HepG2 (cell line): Measurements from ENCODE around the gene ZFPM1. TPM values are rescaled to one million over a fixed set of nuclear protein-coding genes. Genes with fewer than 3 reads are reported as not detected.

ENCODE experiments used
- ATAC-seq: fragments of 200-7000 bp; cut with Tn5 transposase; 3 replicates; pipeline ENCODE4 v1.9.1; 2020; ENCODE audit warnings: mild to moderate bottlenecking, moderate library complexity
- BruUV-seq: library from RNA; stranded (reverse); fragments of 400-500 nt; replicated peaks from 2 replicates; lab custom pipeline; 2021; lab: Mats Ljungman, UMichigan
- CTCF ChIA-PET: fragments of 300-600 bp; formaldehyde crosslinking; extraction: SDS; loops from one replicate; lab custom pipeline; 2021; ENCODE audit warnings: low total read pairs, inconsistent platforms, low intra/inter-chr PET ratio; lab: Yijun Ruan, JAX
- POLR2A ChIA-PET: fragments of 350-600 bp; sonication (Branson Sonifier 250); formaldehyde crosslinking; loops from one replicate; lab custom pipeline; 2020; ENCODE audit warnings: antibody characterized with exemption, inconsistent platforms; lab: Yijun Ruan, JAX
- DNase-seq: peaks from one replicate; pipeline ENCODE4 v3.0.0-alpha.2; 2015; ENCODE audit warnings: low spot score
- FAIRE-seq: peaks from 3 replicates; lab custom pipeline; 2011; peaks lifted over from hg19 to GRCh38; lab: Jason Lieb, UNC
- H2AFZ ChIP-seq: one replicate; pipeline ENCODE4 v1.6.1; 2011; ENCODE audit warnings: low read length, inconsistent platforms
- H3K27ac ChIP-seq: fragments of 300-600 bp; 3 replicates; pipeline ENCODE4 v1.8.0; 2011; ENCODE audit warnings: mixed run types, mild to moderate bottlenecking, mixed read lengths, low read length, inconsistent platforms; ENCODE audit not compliant: insufficient read depth; ENCODE audit errors: extremely low read length
- H3K27me3 ChIP-seq, 2 experiments: fragments of 200-600 bp in 1 of 2; 2 replicates in 1 of 2; 3 replicates in 1 of 2; pipeline versions ENCODE4 v1.6.0 to v1.8.0; 2011; ENCODE audit warnings: low read length in 2 of 2, mild to moderate bottlenecking in 2 of 2, moderate library complexity in 2 of 2, inconsistent platforms in 1 of 2; ENCODE audit not compliant: insufficient read depth in 2 of 2, control insufficient read depth in 1 of 2
- H3K36me3 ChIP-seq, 2 experiments: fragments of 200-600 bp in 1 of 2; replicated peaks in 1 of 2; 2 replicates in 1 of 2; 3 replicates in 1 of 2; pipeline versions ENCODE4 v1.5.1 to v1.8.0; 2011; ENCODE audit warnings: low read length in 2 of 2, inconsistent platforms in 1 of 2; ENCODE audit not compliant: insufficient read depth in 2 of 2, control insufficient read depth in 1 of 2
- H3K4me1 ChIP-seq: 2 replicates; pipeline ENCODE4 v1.5.1; 2012; ENCODE audit warnings: low read length, inconsistent platforms; ENCODE audit not compliant: insufficient read depth
- H3K4me2 ChIP-seq: 2 replicates; pipeline ENCODE4 v1.6.0; 2011; ENCODE audit warnings: low read depth, low read length, inconsistent platforms
- H3K4me3 ChIP-seq, 3 experiments: fragments of 200-600 bp in 1 of 3; sonication (generic), shearing (Covaris generic) in 1 of 3; replicated peaks in 1 of 3; 2 replicates each; pipeline ENCODE4 v1.5.1; 2011 to 2016; ENCODE audit warnings: low read length in 3 of 3, inconsistent platforms in 2 of 3, low read depth in 2 of 3, mild to moderate bottlenecking in 2 of 3, control low read depth in 1 of 3, mixed read lengths in 1 of 3; ENCODE audit not compliant: insufficient read depth in 1 of 3
- H3K79me2 ChIP-seq: one replicate; pipeline ENCODE4 v1.6.1; 2011; ENCODE audit warnings: low read length, inconsistent platforms; ENCODE audit not compliant: insufficient read depth
- H3K9ac ChIP-seq: 2 replicates; pipeline ENCODE4 v1.6.0; 2011; ENCODE audit warnings: mild to moderate bottlenecking, low read depth, low read length, inconsistent platforms; ENCODE audit not compliant: insufficient read depth
- H3K9me3 ChIP-seq: 2 replicates; pipeline ENCODE4 v1.5.1; 2012; ENCODE audit warnings: mild to moderate bottlenecking, low read length
- H4K20me1 ChIP-seq: 2 replicates; pipeline ENCODE4 v1.6.0; 2011; ENCODE audit warnings: inconsistent platforms, mild to moderate bottlenecking, low read length, moderate library complexity; ENCODE audit not compliant: insufficient read depth
- AGO1 ChIP-seq: fragments of 200-400 bp; formaldehyde crosslinking; IDR thresholded peaks from 2 replicates; pipeline ENCODE4 v1.6.1; 2017; ENCODE audit warnings: mild to moderate bottlenecking, low read depth, low read length, moderate library complexity; ENCODE audit not compliant: poor library complexity, severe bottlenecking
- KLF9 ChIP-seq: IDR thresholded peaks from 2 replicates; pipeline ENCODE4 v1.6.1; 2016; ENCODE audit warnings: low read depth
- RAD51 ChIP-seq: fragments of 450-650 bp; IDR thresholded peaks from 2 replicates; pipeline ENCODE4 v1.6.1; 2016; ENCODE audit warnings: borderline replicate concordance
- SETDB1 ChIP-seq: sonication (generic); formaldehyde crosslinking; IDR thresholded peaks from 2 replicates; pipeline ENCODE4 v1.5.1; 2020; ENCODE audit warnings: missing genetic modification reagents, mild to moderate bottlenecking, borderline replicate concordance
- SRSF9 ChIP-seq: fragments of 200-400 bp; formaldehyde crosslinking; IDR thresholded peaks from 2 replicates; pipeline ENCODE4 v1.6.1; 2018; ENCODE audit warnings: borderline replicate concordance, mild to moderate bottlenecking, low read depth, low read length; ENCODE audit not compliant: insufficient read depth, poor library complexity, severe bottlenecking
- U2AF2 ChIP-seq: fragments of 200-400 bp; formaldehyde crosslinking; IDR thresholded peaks from 2 replicates; pipeline ENCODE4 v1.6.1; 2017; ENCODE audit warnings: low read depth, mild to moderate bottlenecking, low read length
- ZNF253 ChIP-seq: sonication (generic); formaldehyde crosslinking; IDR thresholded peaks from 2 replicates; pipeline ENCODE4 v1.8.0; 2022; ENCODE audit warnings: mild to moderate bottlenecking, missing genetic modification reagents, borderline replicate concordance
- ZSCAN21 ChIP-seq: sonication (generic); formaldehyde crosslinking; IDR thresholded peaks from 2 replicates; pipeline ENCODE4 v1.8.0; 2022; ENCODE audit warnings: mild to moderate bottlenecking, missing genetic modification reagents, moderate library complexity, borderline replicate concordance
- ZZZ3 ChIP-seq: sonication (generic); formaldehyde crosslinking; IDR thresholded peaks from 2 replicates; pipeline ENCODE4 v1.4.0; 2020; ENCODE audit warnings: missing genetic modification reagents, mild to moderate bottlenecking, borderline replicate concordance
- WGBS: methylation state at CpG from one replicate; pipeline ENCODE4 v1.1.6; 2017; ENCODE audit warnings: low lambda C conversion rate; 5-methylcytosine and 5-hydroxymethylcytosine counted together
- in situ Hi-C: cut with HindIII; loops from 2 replicates; pipeline ENCODE4 v1.10.0; 2017; ENCODE audit warnings: low pct_unique_long_range_greater_than_20kb; ENCODE audit not compliant: extremely low pct_ligation_motif_present
- intact Hi-C: fragments of 100-400 bp; cut with micrococcal nuclease; formaldehyde crosslinking; loops from one replicate; pipeline ENCODE4 v1.10.0; 2022; ENCODE audit not compliant: unreplicated experiment
- polyA plus RNA-seq, 8 experiments: library from polyadenylated mRNA; depleted of rRNA in 3 of 8; stranded (reverse) in 7 of 8; unstranded in 1 of 8; fragments of >200 nt; fragmentation: Illumina TruSeq in 4 of 8; extraction: Trizol in 4 of 8; gene quantifications; 2 replicates each; pipeline versions ENCODE4 v1.2.1 to v1.2.3, GENCODE V29; 2011 to 2016; ENCODE audit warnings: low read depth in 4 of 8, missing spikeins in 1 of 8, mixed read lengths in 1 of 8; ENCODE audit not compliant: insufficient read depth in 1 of 8
- total RNA-seq, 5 experiments: library from RNA; depleted of rRNA; stranded (reverse); fragments of >200 nt; fragmentation: Illumina TruSeq; extraction: Trizol; gene quantifications; 2 replicates each; pipeline ENCODE4 v1.2.3, GENCODE V29; 2016; ENCODE audit warnings: low read depth in 1 of 5
- TF ChIP-seq, protein P1 (sequence below): sonication (generic); formaldehyde crosslinking; IDR thresholded peaks from 2 replicates; pipeline ENCODE4 v1.9.0; 2021; ENCODE audit warnings: mild to moderate bottlenecking, missing genetic modification reagents
- TF ChIP-seq, protein P2 (sequence below): sonication (generic); formaldehyde crosslinking; IDR thresholded peaks from 2 replicates; pipeline ENCODE4 v1.4.0; 2020; ENCODE audit warnings: mild to moderate bottlenecking, low read depth, missing genetic modification reagents
- TF ChIP-seq, protein P3 (sequence below): sonication (generic); formaldehyde crosslinking; IDR thresholded peaks from 2 replicates; pipeline ENCODE4 v1.5.0; 2020; ENCODE audit warnings: mild to moderate bottlenecking, missing genetic modification reagents

Gene ZFPM1
- total and polyA plus RNA-seq, 2 of the 13 experiments (the other 11 are each of a cell fraction or from before 2014, with no cell fraction given), result 1.3 to 3.8 TPM

DNA sequence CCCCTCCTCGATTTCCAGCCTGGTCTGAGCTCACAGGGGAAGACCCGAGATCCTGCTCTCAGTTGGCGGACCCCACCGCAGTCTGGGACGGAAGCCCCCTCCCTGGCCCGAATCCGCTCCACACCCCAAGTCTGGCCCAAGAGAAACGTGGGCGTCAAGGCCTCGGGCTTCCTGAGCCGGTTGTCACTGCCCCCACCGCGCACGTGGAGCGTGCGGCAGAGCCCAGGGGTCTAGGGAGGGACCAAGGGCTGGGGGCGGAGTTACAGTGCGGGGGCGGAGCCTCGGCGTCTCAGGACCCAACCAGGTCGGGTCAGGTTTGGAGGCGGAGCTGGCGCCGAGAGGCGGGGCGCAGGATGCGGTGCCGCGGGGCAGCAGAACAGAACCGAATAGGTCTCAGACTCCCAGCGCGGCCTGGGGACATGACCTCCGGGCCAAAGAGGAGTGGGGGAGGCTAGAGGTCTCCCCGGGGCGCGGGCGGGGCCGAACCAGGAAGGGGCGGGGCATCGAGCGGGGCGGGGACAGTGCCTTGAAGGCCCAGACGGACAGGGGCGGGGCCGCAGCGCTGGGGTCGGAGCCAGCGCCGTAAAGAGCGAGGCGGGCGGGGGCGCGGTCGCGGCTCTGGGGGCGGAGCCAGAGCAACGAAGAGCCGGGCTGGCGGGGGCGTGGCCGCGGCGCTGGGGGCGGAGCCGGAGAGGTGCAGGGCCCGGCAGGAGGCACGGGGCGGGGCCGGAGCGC lies 431 bp upstream of the ZFPM1 start:
- peaks cover 19% of the 10 kb centered on the region for H4K20me1 ChIP-seq
- no peaks in the 10 kb centered on the region for H3K9me3 ChIP-seq
- peak overlapping the region; percentile 64 to 77 (median 76); a peak in 4 of 6 replicates for H3K4me3 ChIP-seq
- peak overlapping the region; percentile 31; the same call in 1 of the 2 replicates for H3K9ac ChIP-seq
- peak overlapping the region; percentile 39 for H3K4me2 ChIP-seq
- DNase-seq (peak; percentile 92), FAIRE-seq (peak; percentile 67), ATAC-seq (peak; percentile 76)
- peaks cover 8 to 45% of the 10 kb centered on the region in 2 experiments; a peak in 4 of 5 replicates for H3K27me3 ChIP-seq
- peaks cover 37% of the 10 kb centered on the region for H3K79me2 ChIP-seq
- H2AFZ ChIP-seq, result no peak overlapping the region
- BruUV-seq, result no TSS peak
- in situ Hi-C loops, result loop anchor here (10.0 kb wide), 1 partner anchor 52 kb away; no protein-coding TSS in a partner anchor
- H3K36me3 ChIP-seq, result no peaks in the 10 kb centered on the region
- intact Hi-C loops, result no loop called here
- peaks cover 26% of the 10 kb centered on the region for H3K4me1 ChIP-seq
- CTCF ChIA-PET, result interaction anchor here (1.3 kb wide), 1 partner anchor 10 kb away, joined by 6 read pairs; no protein-coding TSS in a partner anchor
- WGBS, result 7% methylated on average over 36 of the region's 72 CpGs
- POLR2A ChIA-PET, result interaction anchor here (0.6 to 2.1 kb wide), 9 partner anchors 14 to 117 kb away, joined by 3 to 31 read pairs (median 9); partner anchors contain the start of gene ZC3H18
- peak overlapping the region; percentile 51 for H3K27ac ChIP-seq
- peak; percentile 80 for TF ChIP-seq AGO1
- no peak for TF ChIP-seq RAD51
- TF ChIP-seq, protein P1, sequence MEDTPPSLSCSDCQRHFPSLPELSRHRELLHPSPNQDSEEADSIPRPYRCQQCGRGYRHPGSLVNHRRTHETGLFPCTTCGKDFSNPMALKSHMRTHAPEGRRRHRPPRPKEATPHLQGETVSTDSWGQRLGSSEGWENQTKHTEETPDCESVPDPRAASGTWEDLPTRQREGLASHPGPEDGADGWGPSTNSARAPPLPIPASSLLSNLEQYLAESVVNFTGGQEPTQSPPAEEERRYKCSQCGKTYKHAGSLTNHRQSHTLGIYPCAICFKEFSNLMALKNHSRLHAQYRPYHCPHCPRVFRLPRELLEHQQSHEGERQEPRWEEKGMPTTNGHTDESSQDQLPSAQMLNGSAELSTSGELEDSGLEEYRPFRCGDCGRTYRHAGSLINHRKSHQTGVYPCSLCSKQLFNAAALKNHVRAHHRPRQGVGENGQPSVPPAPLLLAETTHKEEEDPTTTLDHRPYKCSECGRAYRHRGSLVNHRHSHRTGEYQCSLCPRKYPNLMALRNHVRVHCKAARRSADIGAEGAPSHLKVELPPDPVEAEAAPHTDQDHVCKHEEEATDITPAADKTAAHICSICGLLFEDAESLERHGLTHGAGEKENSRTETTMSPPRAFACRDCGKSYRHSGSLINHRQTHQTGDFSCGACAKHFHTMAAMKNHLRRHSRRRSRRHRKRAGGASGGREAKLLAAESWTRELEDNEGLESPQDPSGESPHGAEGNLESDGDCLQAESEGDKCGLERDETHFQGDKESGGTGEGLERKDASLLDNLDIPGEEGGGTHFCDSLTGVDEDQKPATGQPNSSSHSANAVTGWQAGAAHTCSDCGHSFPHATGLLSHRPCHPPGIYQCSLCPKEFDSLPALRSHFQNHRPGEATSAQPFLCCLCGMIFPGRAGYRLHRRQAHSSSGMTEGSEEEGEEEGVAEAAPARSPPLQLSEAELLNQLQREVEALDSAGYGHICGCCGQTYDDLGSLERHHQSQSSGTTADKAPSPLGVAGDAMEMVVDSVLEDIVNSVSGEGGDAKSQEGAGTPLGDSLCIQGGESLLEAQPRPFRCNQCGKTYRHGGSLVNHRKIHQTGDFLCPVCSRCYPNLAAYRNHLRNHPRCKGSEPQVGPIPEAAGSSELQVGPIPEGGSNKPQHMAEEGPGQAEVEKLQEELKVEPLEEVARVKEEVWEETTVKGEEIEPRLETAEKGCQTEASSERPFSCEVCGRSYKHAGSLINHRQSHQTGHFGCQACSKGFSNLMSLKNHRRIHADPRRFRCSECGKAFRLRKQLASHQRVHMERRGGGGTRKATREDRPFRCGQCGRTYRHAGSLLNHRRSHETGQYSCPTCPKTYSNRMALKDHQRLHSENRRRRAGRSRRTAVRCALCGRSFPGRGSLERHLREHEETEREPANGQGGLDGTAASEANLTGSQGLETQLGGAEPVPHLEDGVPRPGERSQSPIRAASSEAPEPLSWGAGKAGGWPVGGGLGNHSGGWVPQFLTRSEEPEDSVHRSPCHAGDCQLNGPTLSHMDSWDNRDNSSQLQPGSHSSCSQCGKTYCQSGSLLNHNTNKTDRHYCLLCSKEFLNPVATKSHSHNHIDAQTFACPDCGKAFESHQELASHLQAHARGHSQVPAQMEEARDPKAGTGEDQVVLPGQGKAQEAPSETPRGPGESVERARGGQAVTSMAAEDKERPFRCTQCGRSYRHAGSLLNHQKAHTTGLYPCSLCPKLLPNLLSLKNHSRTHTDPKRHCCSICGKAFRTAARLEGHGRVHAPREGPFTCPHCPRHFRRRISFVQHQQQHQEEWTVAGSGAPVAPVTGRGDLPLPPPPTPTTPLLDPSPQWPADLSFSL (CRISPR knock-in tag), result no peak
- TF ChIP-seq, protein P2, sequence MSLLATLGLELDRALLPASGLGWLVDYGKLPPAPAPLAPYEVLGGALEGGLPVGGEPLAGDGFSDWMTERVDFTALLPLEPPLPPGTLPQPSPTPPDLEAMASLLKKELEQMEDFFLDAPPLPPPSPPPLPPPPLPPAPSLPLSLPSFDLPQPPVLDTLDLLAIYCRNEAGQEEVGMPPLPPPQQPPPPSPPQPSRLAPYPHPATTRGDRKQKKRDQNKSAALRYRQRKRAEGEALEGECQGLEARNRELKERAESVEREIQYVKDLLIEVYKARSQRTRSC (CRISPR knock-in tag), result peak; percentile 81; the same call in 1 of the 2 replicates
- TF ChIP-seq KLF9 (CRISPR knock-in tag), result 0 out of 2 replicates have a peak, but pooled peaks have one; percentile 60
- TF ChIP-seq ZSCAN21 (CRISPR knock-in tag), result peak; percentile 92
- TF ChIP-seq SRSF9, result no peak
- no peak for TF ChIP-seq U2AF2
- TF ChIP-seq ZNF253 (CRISPR knock-in tag), result peak; percentile 91; the same call in 1 of the 2 replicates
- TF ChIP-seq SETDB1, result 0 out of 2 replicates have a peak, but pooled peaks have one; percentile 91
- TF ChIP-seq, protein P3, sequence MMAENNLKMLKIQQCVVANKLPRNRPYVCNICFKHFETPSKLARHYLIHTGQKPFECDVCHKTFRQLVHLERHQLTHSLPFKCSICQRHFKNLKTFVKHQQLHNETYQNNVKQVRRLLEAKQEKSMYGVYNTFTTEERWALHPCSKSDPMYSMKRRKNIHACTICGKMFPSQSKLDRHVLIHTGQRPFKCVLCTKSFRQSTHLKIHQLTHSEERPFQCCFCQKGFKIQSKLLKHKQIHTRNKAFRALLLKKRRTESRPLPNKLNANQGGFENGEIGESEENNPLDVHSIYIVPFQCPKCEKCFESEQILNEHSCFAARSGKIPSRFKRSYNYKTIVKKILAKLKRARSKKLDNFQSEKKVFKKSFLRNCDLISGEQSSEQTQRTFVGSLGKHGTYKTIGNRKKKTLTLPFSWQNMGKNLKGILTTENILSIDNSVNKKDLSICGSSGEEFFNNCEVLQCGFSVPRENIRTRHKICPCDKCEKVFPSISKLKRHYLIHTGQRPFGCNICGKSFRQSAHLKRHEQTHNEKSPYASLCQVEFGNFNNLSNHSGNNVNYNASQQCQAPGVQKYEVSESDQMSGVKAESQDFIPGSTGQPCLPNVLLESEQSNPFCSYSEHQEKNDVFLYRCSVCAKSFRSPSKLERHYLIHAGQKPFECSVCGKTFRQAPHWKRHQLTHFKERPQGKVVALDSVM (CRISPR knock-in tag), result no peak
- TF ChIP-seq ZZZ3, result peak; percentile 75; the same call in 1 of the 2 replicates
